VCaP (cell line): ENCODE results near the gene SUPT20HL1.
A peak's percentile ranks its signal among the peaks of the same experiment; 100 is the strongest.

Source experiments
- H3K27ac ChIP-seq: fragments of 450-650 bp; 2 replicates; pipeline ENCODE4 v1.5.1; 2017
- TF ChIP-seq, protein P1 (sequence below): fragments of 450-650 bp; conservative IDR thresholded peaks from 2 replicates; pipeline ENCODE4 v1.5.1; 2017; ENCODE audit warnings: mild to moderate bottlenecking, moderate library complexity

SUPT20HL1 gene

GRCh38 chrX:24369816-24370215 lies 9.4 kb downstream of the SUPT20HL1 start:
- TF ChIP-seq, protein P1, sequence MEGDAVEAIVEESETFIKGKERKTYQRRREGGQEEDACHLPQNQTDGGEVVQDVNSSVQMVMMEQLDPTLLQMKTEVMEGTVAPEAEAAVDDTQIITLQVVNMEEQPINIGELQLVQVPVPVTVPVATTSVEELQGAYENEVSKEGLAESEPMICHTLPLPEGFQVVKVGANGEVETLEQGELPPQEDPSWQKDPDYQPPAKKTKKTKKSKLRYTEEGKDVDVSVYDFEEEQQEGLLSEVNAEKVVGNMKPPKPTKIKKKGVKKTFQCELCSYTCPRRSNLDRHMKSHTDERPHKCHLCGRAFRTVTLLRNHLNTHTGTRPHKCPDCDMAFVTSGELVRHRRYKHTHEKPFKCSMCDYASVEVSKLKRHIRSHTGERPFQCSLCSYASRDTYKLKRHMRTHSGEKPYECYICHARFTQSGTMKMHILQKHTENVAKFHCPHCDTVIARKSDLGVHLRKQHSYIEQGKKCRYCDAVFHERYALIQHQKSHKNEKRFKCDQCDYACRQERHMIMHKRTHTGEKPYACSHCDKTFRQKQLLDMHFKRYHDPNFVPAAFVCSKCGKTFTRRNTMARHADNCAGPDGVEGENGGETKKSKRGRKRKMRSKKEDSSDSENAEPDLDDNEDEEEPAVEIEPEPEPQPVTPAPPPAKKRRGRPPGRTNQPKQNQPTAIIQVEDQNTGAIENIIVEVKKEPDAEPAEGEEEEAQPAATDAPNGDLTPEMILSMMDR: no peak

DNA sequence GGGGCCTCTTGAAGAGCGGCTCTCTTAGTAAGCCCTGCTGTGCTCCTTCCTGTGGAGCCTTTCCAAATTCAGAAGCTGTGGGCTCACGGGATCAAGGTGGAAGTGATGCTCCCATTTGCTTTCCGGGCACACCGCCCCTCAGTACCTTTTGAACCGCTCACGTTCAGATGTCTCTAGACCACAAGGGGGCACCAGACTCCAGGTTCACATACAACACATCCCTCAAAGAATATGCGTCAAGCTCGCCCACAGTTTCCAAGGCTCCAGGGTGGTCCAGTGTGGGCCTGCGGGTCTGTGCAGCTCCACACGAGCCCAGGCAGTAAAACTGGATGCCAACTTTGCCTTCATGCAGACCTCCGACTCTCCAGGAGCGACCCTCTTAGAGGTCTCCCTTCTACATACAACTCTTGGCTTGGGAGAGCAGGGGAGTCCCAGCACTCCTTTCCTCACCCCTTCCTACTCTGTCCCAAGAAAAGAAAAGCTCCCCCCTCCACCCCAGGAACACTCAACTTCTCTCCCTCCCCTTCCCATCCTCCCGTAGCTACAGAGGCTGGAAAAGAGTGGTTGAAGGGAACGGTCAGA lies 11.0 kb downstream of the SUPT20HL1 start:
- no peak overlapping the region for H3K27ac ChIP-seq
- TF ChIP-seq, protein P1: peak; percentile 69

More at GRCh38 chrX:24369816-24370215, 9.4 kb downstream of the SUPT20HL1 start:
- no peak overlapping the region for H3K27ac ChIP-seq

GRCh38 chrX:24372021-24372763 lies 11.8 kb downstream of the SUPT20HL1 start:
- TF ChIP-seq, protein P1: no peak
- H3K27ac ChIP-seq: no peak overlapping the region

- H3K27ac ChIP-seq: no peak overlapping the region
- TF ChIP-seq, protein P1: no peak
Observed at GRCh38 chrX:24375600-24376131, 15.2 kb downstream of the SUPT20HL1 start.

GRCh38 chrX:24376403-24376802 lies 16.0 kb downstream of the SUPT20HL1 start:
- H3K27ac ChIP-seq: no peak overlapping the region
- TF ChIP-seq, protein P1: no peak

- TF ChIP-seq, protein P1: no peak
- H3K27ac ChIP-seq: no peak overlapping the region
Observed at GRCh38 chrX:24377195-24377594, 16.8 kb downstream of the SUPT20HL1 start.

GRCh38 chrX:24377911-24378468 lies 17.6 kb downstream of the SUPT20HL1 start:
- TF ChIP-seq, protein P1: no peak
- no peak overlapping the region for H3K27ac ChIP-seq
